Cardiac fibroblast (primary cell): ENCODE results near the gene TTC28.
A peak's percentile ranks its signal among the peaks of the same experiment; 100 is the strongest.

Experiments
- DNase-seq, 2 donors: peaks; one replicate each; pipeline versions ENCODE4 v3.0.0 to v3.0.0-alpha.2; 2010; ENCODE audit warnings: low read depth in 2 of 2
- H3K4me3 ChIP-seq, 2 donors: replicated peaks in 1 of 2; 1 replicate in 1 of 2; 2 replicates in 1 of 2; pipeline ENCODE4 v1.5.1; 2011; ENCODE audit warnings: low read depth in 2 of 2, low read length in 2 of 2, mild to moderate bottlenecking in 2 of 2, moderate library complexity in 1 of 2
- CTCF ChIP-seq: IDR thresholded peaks from one replicate; pipeline ENCODE4 v1.5.1; 2011; ENCODE audit warnings: low read depth, mild to moderate bottlenecking, low read length, inconsistent platforms

Gene TTC28

GRCh38 chr22:28593299-28593698 is 86.3 kb downstream of the TTC28 start:
- no peak for TF ChIP-seq CTCF
- H3K4me3 ChIP-seq = no peak overlapping the region
- no peak for DNase-seq

- DNase-seq = no peak
- H3K4me3 ChIP-seq = no peak overlapping the region
- no peak for TF ChIP-seq CTCF
Measured at GRCh38 chr22:28589102-28589750, 90.4 kb downstream of the TTC28 start.

GRCh38 chr22:28585324-28585723 is 94.3 kb downstream of the TTC28 start:
- no peak overlapping the region for H3K4me3 ChIP-seq
- TF ChIP-seq CTCF = no peak

GRCh38 chr22:28582806-28583205 is 96.8 kb downstream of the TTC28 start:
- DNase-seq = peak; percentile 80 to 81
- no peak overlapping the region for H3K4me3 ChIP-seq
- TF ChIP-seq CTCF = no peak

More at GRCh38 chr22:28585324-28585723, 94.3 kb downstream of the TTC28 start:
- no peak for DNase-seq

GRCh38 chr22:28581016-28581415 is 98.6 kb downstream of the TTC28 start:
- no peak for TF ChIP-seq CTCF
- no peak for DNase-seq
- H3K4me3 ChIP-seq = no peak overlapping the region

- no peak for TF ChIP-seq CTCF
- no peak overlapping the region for H3K4me3 ChIP-seq
- DNase-seq = no peak
Measured at GRCh38 chr22:28576162-28576561, 103.5 kb downstream of the TTC28 start.

GRCh38 chr22:28574159-28574788 is 105.4 kb downstream of the TTC28 start:
- no peak for DNase-seq
- no peak overlapping the region for H3K4me3 ChIP-seq
- TF ChIP-seq CTCF = no peak
